ENCODE results near the gene MYL12A.

- TF ChIP-seq, protein P1, sequence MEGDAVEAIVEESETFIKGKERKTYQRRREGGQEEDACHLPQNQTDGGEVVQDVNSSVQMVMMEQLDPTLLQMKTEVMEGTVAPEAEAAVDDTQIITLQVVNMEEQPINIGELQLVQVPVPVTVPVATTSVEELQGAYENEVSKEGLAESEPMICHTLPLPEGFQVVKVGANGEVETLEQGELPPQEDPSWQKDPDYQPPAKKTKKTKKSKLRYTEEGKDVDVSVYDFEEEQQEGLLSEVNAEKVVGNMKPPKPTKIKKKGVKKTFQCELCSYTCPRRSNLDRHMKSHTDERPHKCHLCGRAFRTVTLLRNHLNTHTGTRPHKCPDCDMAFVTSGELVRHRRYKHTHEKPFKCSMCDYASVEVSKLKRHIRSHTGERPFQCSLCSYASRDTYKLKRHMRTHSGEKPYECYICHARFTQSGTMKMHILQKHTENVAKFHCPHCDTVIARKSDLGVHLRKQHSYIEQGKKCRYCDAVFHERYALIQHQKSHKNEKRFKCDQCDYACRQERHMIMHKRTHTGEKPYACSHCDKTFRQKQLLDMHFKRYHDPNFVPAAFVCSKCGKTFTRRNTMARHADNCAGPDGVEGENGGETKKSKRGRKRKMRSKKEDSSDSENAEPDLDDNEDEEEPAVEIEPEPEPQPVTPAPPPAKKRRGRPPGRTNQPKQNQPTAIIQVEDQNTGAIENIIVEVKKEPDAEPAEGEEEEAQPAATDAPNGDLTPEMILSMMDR (IDR thresholded peaks at IDR 0.05): no peak
- TF ChIP-seq POLR2A (IDR thresholded peaks at IDR 0.05) (no peak), EP300 (IDR thresholded peaks at IDR 0.05) (no peak)
These were observed 22.0 kb upstream of the MYL12A start for GRCh38 chr18:3225588-3225987.
